ENCODE results near the gene PAH. TPM values are rescaled to one million over a fixed set of nuclear protein-coding genes. Genes with fewer than 3 reads are reported as not detected.
A peak's percentile ranks its signal among the peaks of the same experiment; 100 is the strongest.

Gene PAH
- total RNA-seq, 2 donors from 2014 or later, result 7.3 to 39.6 TPM

- TF ChIP-seq POLR2A (IDR thresholded peaks at IDR 0.05) (no peak), CTCF (IDR thresholded peaks at IDR 0.05) (peak in 6 of 7 experiments; percentile 23 to 45 (median 31))
- no peak overlapping the region for H3K27ac ChIP-seq
- no peaks in the 10 kb centered on the region for H3K9me3 ChIP-seq
- intact Hi-C loops (cut with DNase I), result no loop called here
- 15 to 27% methylated on average over 6 of the region's 6 CpGs for WGBS, 2 donors
- DNase-seq, result peak in 3 of 4 donors; percentile 14 to 30 (median 18)
- H3K27me3 ChIP-seq, result peaks cover 0 to 3% of the 10 kb centered on the region in 2 donors
- ATAC-seq, result no peak
- no peaks in the 10 kb centered on the region for H3K36me3 ChIP-seq (replicated peaks in 1 of 2; ENCODE audit: insufficient read depth in 1 of 2, low read depth in 2 of 2)
- H3K4me3 ChIP-seq, result no peak overlapping the region
- H3K4me1 ChIP-seq, result peaks cover 7% of the 10 kb centered on the region
Measured at GRCh38 chr12:102811110-102811737, 105.8 kb downstream of the PAH start.

DNA sequence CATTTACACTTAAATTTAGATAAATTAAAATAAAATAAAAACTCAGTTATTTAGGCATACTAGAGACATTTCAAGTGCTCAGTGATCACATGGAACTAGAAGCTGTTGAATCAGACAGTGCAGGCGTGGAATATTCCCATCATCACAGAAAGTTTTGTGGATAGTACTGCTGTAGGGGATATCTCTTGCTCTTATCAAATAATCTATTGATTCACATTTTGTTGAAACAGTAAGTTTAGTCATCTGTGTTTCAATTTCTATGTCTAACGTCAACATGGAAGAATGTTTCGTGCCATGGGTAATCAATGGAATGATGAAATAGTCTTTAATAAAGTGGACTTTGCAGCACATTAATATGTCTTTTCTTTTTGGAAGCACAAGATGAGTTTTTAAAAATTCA, 108.6 kb downstream of the PAH start:
- Histone ChIP-seq H3K4me3 (no peak overlapping the region), H3K27ac (peak overlapping the region in 2 of 4 donors; percentile 4 to 41), H3K36me3 (replicated peaks in 1 of 2; ENCODE audit: insufficient read depth in 1 of 2, low read depth in 2 of 2) (no peaks in the 10 kb centered on the region), H3K27me3 (peaks cover 0 to 3% of the 10 kb centered on the region in 2 donors), H3K9me3 (no peaks in the 10 kb centered on the region), H3K4me1 (peaks cover 7% of the 10 kb centered on the region)
- 42 to 51% methylated on average over 3 of the region's 3 CpGs for WGBS, 2 donors
- TF ChIP-seq CTCF (IDR thresholded peaks at IDR 0.05) (no peak), POLR2A (IDR thresholded peaks at IDR 0.05) (no peak)
- no peak for DNase-seq
- intact Hi-C loops (cut with DNase I), result no loop called here
- ATAC-seq, result peak; percentile 76

GRCh38 chr12:102806592-102806991, 110.5 kb downstream of the PAH start:
- Histone ChIP-seq H3K9me3 (no peaks in the 10 kb centered on the region), H3K4me1 (peaks cover 7% of the 10 kb centered on the region), H3K36me3 (replicated peaks in 1 of 2; ENCODE audit: insufficient read depth in 1 of 2, low read depth in 2 of 2) (no peaks in the 10 kb centered on the region), H3K4me3 (no peak overlapping the region), H3K27me3 (peaks cover 0 to 3% of the 10 kb centered on the region in 2 donors), H3K27ac (no peak overlapping the region)
- 12 to 33% methylated on average over 2 of the region's 2 CpGs for WGBS, 2 donors
- DNase-seq (no peak), ATAC-seq (no peak)
- intact Hi-C loops (cut with DNase I), result no loop called here
- no peak for TF ChIP-seq POLR2A (IDR thresholded peaks at IDR 0.05)

DNA sequence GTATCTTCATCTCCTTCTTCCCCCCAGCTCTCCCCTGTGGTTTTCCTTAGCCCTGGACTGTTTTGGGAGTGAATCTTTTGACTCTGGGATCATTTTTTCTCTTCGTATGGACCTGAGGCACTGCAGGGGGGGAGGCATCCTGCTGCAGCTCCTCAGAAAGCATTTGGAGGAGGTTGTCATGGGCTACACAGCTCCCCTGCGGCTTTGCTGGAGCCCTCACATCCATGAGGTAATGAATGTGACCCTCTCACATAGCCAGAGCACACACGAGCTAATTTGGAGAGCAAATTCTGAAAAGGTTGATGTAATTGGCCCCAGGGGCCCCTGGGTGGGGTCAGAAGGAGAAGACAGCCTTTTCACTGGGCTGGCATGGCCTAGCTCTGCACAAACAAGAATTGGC, 110.9 kb downstream of the PAH start:
- Histone ChIP-seq H3K4me1 (peaks cover 7% of the 10 kb centered on the region), H3K27me3 (no peaks in the 10 kb centered on the region), H3K4me3 (no peak overlapping the region), H3K9me3 (no peaks in the 10 kb centered on the region), H3K27ac (no peak overlapping the region), H3K36me3 (replicated peaks in 1 of 2; ENCODE audit: insufficient read depth in 1 of 2, low read depth in 2 of 2) (no peaks in the 10 kb centered on the region)
- ATAC-seq, result no peak
- TF ChIP-seq POLR2A (IDR thresholded peaks at IDR 0.05) (no peak), CTCF (IDR thresholded peaks at IDR 0.05) (no peak)
- WGBS, 2 donors, result 23 to 42% methylated on average over 3 of the region's 3 CpGs
- DNase-seq, result no peak
- intact Hi-C loops (cut with DNase I), result no loop called here

GRCh38 chr12:102800565-102800964, 116.5 kb downstream of the PAH start:
- Histone ChIP-seq H3K4me3 (no peak overlapping the region), H3K36me3 (replicated peaks in 1 of 2; ENCODE audit: insufficient read depth in 1 of 2, low read depth in 2 of 2) (no peaks in the 10 kb centered on the region), H3K9me3 (no peaks in the 10 kb centered on the region), H3K27ac (no peak overlapping the region), H3K27me3 (no peaks in the 10 kb centered on the region), H3K4me1 (no peaks in the 10 kb centered on the region)
- ATAC-seq (no peak), DNase-seq (no peak)
- TF ChIP-seq POLR2A (IDR thresholded peaks at IDR 0.05), result no peak
- TF ChIP-seq CTCF (IDR thresholded peaks at IDR 0.05), result no peak
- intact Hi-C loops (cut with DNase I), result no loop called here

All from body of pancreas (tissue), 4 donors.